GM12865 (cell line): ENCODE measurements around the gene TMCO5A.

Experiments used
- DNase-seq: peaks from one replicate; pipeline ENCODE4 v3.0.0; 2010; ENCODE audit warnings: low read depth
- H3K4me3 ChIP-seq: 2 replicates; pipeline ENCODE4 v1.5.1; 2011; ENCODE audit warnings: mild to moderate bottlenecking, low read depth, low read length, control low read depth
- TF ChIP-seq, protein P1 (sequence below): IDR thresholded peaks from 2 replicates; pipeline ENCODE4 v1.5.1; 2011; ENCODE audit warnings: low read length, control low read depth, low read depth, inconsistent platforms; ENCODE audit not compliant: insufficient read depth; ENCODE audit errors: missing control alignments

The TMCO5A gene

DNA sequence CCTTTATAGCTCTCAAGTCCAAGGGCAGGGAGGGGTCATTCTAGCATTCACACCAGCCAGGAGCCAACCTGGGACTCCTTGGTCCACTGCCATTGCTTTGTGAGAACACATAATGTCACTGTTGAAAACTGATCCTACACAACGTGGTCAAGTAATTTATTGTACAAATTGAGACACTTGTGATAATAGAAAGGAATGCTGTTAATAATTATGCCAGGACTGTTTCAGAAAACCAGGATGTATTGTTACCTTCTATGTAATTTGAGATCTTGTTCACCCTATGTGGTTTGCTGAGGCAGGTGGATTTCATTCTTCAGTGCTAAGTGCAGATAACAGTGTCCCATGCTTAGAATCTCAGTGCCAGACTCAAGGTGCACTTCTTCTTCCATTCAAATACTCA is 33.3 kb downstream of the TMCO5A start:
- TF ChIP-seq, protein P1, sequence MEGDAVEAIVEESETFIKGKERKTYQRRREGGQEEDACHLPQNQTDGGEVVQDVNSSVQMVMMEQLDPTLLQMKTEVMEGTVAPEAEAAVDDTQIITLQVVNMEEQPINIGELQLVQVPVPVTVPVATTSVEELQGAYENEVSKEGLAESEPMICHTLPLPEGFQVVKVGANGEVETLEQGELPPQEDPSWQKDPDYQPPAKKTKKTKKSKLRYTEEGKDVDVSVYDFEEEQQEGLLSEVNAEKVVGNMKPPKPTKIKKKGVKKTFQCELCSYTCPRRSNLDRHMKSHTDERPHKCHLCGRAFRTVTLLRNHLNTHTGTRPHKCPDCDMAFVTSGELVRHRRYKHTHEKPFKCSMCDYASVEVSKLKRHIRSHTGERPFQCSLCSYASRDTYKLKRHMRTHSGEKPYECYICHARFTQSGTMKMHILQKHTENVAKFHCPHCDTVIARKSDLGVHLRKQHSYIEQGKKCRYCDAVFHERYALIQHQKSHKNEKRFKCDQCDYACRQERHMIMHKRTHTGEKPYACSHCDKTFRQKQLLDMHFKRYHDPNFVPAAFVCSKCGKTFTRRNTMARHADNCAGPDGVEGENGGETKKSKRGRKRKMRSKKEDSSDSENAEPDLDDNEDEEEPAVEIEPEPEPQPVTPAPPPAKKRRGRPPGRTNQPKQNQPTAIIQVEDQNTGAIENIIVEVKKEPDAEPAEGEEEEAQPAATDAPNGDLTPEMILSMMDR = no peak
- no peak overlapping the region for H3K4me3 ChIP-seq
- DNase-seq = no peak

DNA sequence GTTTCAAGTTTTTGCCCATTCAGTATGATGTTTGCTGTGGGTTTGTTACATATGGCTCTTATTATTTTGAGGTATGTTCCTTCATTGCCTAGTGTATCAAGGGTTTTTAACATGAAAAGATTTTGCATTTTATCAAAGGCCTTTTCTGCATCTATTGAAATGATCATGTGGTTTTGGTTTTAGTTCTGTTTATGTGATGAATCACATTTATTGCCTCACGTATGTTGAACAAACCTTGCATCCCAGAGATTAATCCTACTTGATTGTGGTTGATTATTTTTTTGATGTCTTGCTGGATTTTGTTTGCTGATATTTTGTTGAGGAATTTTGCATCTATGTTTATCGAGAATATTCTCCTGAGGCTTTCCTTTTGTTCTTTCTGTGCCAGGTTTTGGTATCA is 39.4 kb downstream of the TMCO5A start:
- H3K4me3 ChIP-seq = no peak overlapping the region
- no peak for DNase-seq
- TF ChIP-seq, protein P1 = no peak

DNA sequence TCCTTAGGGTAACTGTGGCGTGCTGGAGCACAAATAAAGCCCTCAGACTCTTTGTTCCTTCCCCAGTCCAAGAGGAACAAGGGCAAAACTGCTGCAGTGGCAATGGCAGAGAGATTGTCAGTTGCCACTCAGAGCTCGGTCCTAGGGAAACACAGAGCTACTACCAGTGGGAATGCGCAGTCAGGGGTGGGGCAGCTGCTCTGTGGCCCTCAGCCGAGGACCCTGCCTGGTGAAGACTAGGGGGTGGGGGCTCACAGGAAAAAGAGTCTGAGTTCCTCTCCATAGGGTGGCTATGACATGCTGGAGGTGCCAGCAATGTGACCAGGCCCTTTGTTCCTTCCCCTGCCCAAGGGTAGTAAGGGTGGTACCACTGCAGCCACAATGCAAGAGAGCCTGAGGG is 43.8 kb downstream of the TMCO5A start:
- no peak overlapping the region for H3K4me3 ChIP-seq
- DNase-seq = no peak
- TF ChIP-seq, protein P1 = no peak

DNA sequence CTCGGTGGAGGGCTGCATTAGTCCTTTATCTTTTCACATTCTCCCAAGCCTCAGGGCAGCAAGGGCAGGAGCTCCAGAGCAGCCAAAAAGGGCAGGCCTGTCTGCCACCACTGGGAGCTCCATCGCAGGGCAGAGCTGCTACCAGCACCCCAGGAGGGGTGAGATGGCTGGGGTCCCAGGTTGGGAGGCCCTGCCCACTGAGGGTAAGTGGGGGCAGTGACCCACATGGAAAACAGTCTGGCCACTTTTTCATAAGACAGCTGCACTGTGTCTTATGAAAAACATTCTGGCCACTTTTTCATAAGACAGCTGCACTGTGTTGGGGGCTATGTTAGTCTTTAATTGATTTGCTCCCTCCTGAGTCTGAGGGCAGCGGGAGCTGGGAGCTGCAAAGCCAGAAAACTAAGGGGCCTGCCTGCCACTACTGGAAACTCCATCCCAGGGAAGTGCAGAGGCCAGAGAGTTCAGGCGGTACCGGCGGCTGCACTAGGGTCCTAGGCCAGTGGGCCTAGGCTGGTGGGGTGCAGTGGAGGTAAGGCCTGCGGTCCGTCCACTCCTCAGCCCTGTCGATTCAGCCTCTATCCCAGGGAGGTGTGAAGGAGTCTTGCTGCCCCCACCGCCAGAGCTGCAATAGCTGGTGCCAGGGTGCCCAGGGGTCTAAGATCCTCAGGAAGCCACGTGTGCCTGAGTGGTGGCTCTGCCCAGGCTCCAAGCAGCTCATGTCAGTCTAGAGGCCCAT is 45.4 kb downstream of the TMCO5A start:
- no peak for DNase-seq
- TF ChIP-seq, protein P1 = no peak
- H3K4me3 ChIP-seq = no peak overlapping the region

DNA sequence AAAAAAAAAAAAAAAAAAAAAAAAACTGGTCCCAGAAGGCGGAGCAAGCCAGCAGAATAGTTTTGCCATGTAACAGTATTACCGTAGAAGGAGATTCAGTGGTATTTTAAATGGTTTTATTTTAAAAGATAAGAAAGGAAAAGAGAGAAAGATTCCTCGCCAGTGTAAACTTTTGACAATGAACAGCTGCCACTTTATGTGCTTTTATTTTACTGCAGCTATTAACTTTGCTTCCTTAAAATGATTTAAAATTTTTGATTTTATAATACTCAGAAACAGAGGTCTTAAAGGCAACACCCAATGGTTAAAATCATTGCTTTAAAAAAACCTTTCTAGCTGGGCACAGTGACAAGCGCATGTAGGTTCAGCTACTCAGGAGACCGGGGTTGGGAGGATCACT is 46.8 kb downstream of the TMCO5A start:
- no peak overlapping the region for H3K4me3 ChIP-seq
- DNase-seq = no peak

DNA sequence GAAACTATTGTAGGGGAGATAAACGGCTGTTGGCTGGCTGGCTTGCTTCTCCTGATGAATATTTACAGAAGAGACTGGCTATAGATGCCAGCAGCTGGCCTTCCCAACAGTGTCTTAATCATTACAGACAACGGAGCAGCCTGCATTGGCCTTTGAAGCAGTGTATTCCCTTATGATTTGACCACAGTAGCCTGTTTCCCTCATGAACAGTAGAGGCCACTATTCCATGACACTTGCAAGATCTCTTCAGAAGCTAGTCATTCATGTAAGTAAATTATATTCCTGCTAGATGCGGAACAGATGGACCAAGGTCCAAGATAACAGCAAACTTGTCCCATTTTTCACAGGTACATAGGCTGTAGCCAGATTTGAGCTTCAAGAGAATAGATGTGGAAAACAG is 47.3 kb downstream of the TMCO5A start:
- H3K4me3 ChIP-seq = no peak overlapping the region
- TF ChIP-seq, protein P1 = no peak
- DNase-seq = peak; percentile 10

More for the DNA sequence above, 46.8 kb downstream of the TMCO5A start:
- TF ChIP-seq, protein P1 = no peak

DNA sequence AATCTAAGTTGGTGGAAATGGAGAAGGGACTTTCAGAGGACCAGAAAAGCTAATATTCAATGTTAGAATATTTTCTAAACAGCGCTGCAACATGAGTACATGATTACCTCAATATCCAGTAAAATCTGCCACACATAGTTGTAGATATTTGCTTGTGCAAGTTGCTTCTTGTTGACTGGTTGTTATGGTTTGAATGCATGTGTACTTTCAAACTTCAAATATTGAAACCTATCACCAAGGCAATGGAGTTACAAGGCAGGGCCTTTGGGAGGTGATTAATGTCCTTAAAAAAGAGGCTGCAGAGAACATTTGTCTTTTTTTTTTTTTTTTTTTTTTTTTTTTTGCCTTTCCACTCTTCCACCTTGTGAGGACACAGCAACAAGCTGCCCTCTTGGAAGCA is 49.9 kb downstream of the TMCO5A start:
- no peak for DNase-seq
- TF ChIP-seq, protein P1 = no peak

More for the DNA sequence above, 49.9 kb downstream of the TMCO5A start:
- no peak overlapping the region for H3K4me3 ChIP-seq
